WERI-Rb-1 (cell line): ENCODE data around the gene TRERF1.

Experiments
- DNase-seq: peaks from one replicate; pipeline ENCODE4 v3.0.0-alpha.2; 2020
- H3K27ac ChIP-seq: fragments of 250-450 bp; sonication (Bioruptor Pico); 2 replicates; pipeline ENCODE4 v1.5.1; 2020; ENCODE audit warnings: mild to moderate bottlenecking, moderate library complexity
- H3K27me3 ChIP-seq: fragments of 250-450 bp; sonication (Bioruptor Pico); 2 replicates; pipeline ENCODE4 v1.5.1; 2021; ENCODE audit warnings: mild to moderate bottlenecking, low read depth, moderate library complexity; ENCODE audit not compliant: insufficient read depth, severe bottlenecking
- H3K36me3 ChIP-seq: fragments of 250-450 bp; sonication (Bioruptor Pico); 2 replicates; pipeline ENCODE4 v1.5.1; 2020; ENCODE audit warnings: mild to moderate bottlenecking, moderate library complexity
- H3K4me3 ChIP-seq: 2 replicates; pipeline ENCODE4 v1.5.1; 2011; ENCODE audit warnings: low read depth, mild to moderate bottlenecking, control low read depth, low read length
- H3K9me3 ChIP-seq: fragments of 250-450 bp; sonication (Bioruptor Pico); 2 replicates; pipeline ENCODE4 v1.5.1; 2021; ENCODE audit warnings: mild to moderate bottlenecking, moderate library complexity; ENCODE audit not compliant: severe bottlenecking
- CTCF ChIP-seq: IDR thresholded peaks from 2 replicates; pipeline ENCODE4 v1.5.1; 2011; ENCODE audit warnings: low read depth, mild to moderate bottlenecking, control low read depth, inconsistent platforms, low read length

TRERF1 gene

GRCh38 chr6:42407379-42407778 is 44.3 kb downstream of the TRERF1 start:
- H3K36me3 ChIP-seq = no peaks in the 10 kb centered on the region
- H3K9me3 ChIP-seq = no peaks in the 10 kb centered on the region
- H3K27ac ChIP-seq = no peak overlapping the region
- no peaks in the 10 kb centered on the region for H3K27me3 ChIP-seq
- no peak for TF ChIP-seq CTCF
- no peak for DNase-seq
- H3K4me3 ChIP-seq = no peak overlapping the region

GRCh38 chr6:42406306-42407280 is 45.1 kb downstream of the TRERF1 start:
- H3K4me3 ChIP-seq = no peak overlapping the region
- H3K27ac ChIP-seq = no peak overlapping the region
- DNase-seq = no peak
- no peaks in the 10 kb centered on the region for H3K9me3 ChIP-seq
- no peak for TF ChIP-seq CTCF
- no peaks in the 10 kb centered on the region for H3K36me3 ChIP-seq
- no peaks in the 10 kb centered on the region for H3K27me3 ChIP-seq

- no peaks in the 10 kb centered on the region for H3K9me3 ChIP-seq
- H3K27ac ChIP-seq = no peak overlapping the region
- DNase-seq = no peak
Measured at GRCh38 chr6:42405021-42405420, 46.7 kb downstream of the TRERF1 start.

GRCh38 chr6:42404484-42404883 is 47.2 kb downstream of the TRERF1 start:
- H3K27ac ChIP-seq = no peak overlapping the region

More at GRCh38 chr6:42405021-42405420, 46.7 kb downstream of the TRERF1 start:
- Histone ChIP-seq H3K36me3 (no peaks in the 10 kb centered on the region), H3K27me3 (no peaks in the 10 kb centered on the region), H3K4me3 (no peak overlapping the region)
- TF ChIP-seq CTCF = no peak

GRCh38 chr6:42403831-42404230 is 47.9 kb downstream of the TRERF1 start:
- H3K27ac ChIP-seq = no peak overlapping the region
- H3K27me3 ChIP-seq = no peaks in the 10 kb centered on the region
- no peak overlapping the region for H3K4me3 ChIP-seq
- H3K9me3 ChIP-seq = no peaks in the 10 kb centered on the region
- no peak for DNase-seq
- TF ChIP-seq CTCF = no peak
- H3K36me3 ChIP-seq = no peaks in the 10 kb centered on the region

More at GRCh38 chr6:42404484-42404883, 47.2 kb downstream of the TRERF1 start:
- no peaks in the 10 kb centered on the region for H3K9me3 ChIP-seq
- no peak for DNase-seq
- no peak overlapping the region for H3K4me3 ChIP-seq
- no peak for TF ChIP-seq CTCF
- H3K36me3 ChIP-seq = no peaks in the 10 kb centered on the region
- H3K27me3 ChIP-seq = no peaks in the 10 kb centered on the region
